Measurements from ENCODE around the gene NFAT5.

The NFAT5 gene

DNA sequence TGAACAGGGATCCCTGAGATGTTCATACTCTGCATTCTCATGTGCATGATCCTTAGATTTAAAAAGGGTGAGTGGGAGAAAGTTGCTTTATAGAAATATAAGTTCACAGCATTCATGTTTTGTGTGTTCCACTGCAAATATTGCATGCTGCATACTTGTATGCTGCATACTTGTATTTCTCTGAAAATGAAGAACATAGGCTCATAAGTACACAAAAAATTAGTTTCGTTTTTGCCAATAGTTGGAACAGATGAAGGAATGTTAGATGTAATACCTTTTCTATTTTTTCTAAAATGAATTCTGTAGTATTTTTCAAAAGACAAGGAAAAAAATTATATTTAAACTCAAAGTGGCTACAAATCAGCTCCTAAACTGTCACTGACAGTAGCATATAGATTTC is 79.0 kb downstream of the NFAT5 start:
- no peak for DNase-seq (ENCODE audit: low spot score)

DNA sequence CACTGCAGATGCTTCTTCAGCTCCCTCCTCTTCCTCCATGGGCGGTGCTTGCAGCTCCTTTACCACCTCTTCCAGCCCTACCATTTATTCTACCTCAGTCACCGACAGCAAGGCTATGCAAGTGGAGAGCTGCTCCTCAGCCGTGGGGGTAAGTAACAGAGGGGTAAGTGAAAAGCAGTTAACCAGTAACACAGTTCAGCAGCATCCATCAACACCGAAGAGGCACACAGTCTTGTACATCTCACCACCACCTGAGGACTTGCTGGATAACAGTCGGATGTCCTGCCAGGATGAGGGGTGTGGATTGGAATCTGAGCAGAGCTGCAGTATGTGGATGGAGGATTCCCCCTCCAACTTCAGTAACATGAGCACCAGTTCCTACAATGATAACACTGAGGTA is 81.3 kb downstream of the NFAT5 start:
- DNase-seq (ENCODE audit: low spot score), result no peak

DNA sequence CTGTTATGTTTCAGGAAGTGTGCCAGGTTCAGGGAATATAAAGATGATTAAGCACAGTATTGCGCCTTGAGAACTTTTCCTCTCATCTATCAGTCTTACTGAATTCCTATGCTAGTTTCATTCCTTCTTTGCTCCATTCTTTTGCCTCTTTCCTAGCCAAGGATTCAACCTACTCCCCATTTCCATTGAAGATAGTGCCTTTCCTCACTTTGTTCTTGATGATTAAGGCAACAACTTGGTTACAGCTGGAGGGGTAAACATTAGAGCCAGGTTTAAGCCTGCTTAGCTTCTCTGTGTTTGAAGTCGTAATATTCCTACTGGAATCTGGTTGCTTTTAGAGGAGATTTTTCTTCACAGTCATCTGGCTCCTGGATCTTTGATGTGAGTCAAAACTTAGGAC is 85.5 kb downstream of the NFAT5 start:
- DNase-seq (ENCODE audit: low spot score), result no peak

- no peak for DNase-seq (ENCODE audit: low spot score)
Measured at GRCh38 chr16:69654280-69654931, 88.6 kb downstream of the NFAT5 start.

GRCh38 chr16:69660166-69660565 is 94.4 kb downstream of the NFAT5 start:
- DNase-seq (ENCODE audit: low spot score), result no peak

GRCh38 chr16:69662901-69663300 is 97.1 kb downstream of the NFAT5 start:
- no peak for DNase-seq (ENCODE audit: low spot score)

- DNase-seq (ENCODE audit: low spot score), result no peak
Measured at GRCh38 chr16:69663846-69664245, 98.1 kb downstream of the NFAT5 start.

GRCh38 chr16:69669577-69669976 is 103.8 kb downstream of the NFAT5 start:
- no peak for DNase-seq (ENCODE audit: low spot score)

- no peak for DNase-seq (ENCODE audit: low spot score)
Measured at GRCh38 chr16:69672315-69672997, 106.7 kb downstream of the NFAT5 start.

GRCh38 chr16:69672998-69673713 is 107.4 kb downstream of the NFAT5 start:
- no peak for DNase-seq (ENCODE audit: low spot score)

- no peak for DNase-seq (ENCODE audit: low spot score)
Measured at GRCh38 chr16:69680358-69680757, 114.6 kb downstream of the NFAT5 start.

DNA sequence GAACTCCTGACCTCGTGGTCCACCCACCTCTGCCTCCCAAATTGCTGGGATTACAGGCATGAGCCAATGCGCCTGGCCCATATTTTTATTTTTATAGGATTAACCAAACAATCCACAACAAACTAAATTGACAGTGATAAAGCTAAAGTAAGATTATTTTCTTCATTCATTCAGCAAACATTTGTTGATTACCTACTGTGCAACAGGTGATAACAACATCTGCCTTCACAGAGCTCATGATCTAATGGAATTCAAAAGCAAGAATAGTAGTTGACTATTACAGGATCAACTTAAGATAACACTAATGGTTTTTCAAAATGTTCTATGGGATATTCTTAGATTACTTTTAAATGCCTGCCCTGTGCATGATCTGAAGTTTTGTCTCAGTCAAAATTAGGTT is 122.8 kb downstream of the NFAT5 start:
- DNase-seq (ENCODE audit: low spot score), result no peak

DNA sequence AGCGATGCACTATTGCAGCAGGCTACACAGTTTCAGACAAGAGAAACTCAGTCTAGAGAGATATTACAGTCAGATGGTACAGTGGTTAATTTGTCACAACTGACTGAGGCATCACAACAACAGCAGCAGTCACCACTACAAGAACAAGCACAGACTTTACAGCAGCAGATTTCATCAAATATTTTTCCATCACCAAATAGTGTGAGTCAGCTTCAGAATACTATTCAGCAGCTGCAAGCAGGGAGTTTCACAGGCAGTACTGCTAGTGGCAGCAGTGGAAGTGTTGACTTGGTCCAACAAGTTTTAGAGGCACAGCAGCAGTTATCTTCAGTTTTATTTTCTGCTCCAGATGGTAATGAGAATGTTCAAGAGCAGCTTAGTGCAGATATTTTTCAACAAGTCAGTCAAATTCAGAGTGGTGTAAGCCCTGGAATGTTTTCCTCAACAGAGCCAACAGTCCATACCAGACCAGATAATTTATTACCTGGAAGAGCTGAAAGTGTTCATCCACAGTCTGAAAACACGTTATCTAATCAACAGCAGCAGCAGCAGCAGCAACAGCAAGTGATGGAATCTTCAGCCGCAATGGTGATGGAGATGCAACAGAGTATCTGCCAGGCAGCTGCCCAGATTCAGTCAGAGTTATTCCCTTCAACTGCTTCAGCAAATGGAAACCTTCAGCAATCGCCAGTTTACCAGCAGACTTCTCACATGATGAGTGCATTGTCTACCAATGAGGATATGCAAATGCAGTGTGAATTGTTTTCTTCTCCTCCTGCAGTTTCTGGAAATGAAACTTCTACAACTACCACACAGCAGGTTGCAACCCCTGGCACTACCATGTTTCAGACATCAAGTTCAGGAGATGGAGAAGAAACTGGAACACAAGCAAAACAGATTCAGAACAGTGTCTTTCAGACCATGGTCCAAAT is 126.5 kb downstream of the NFAT5 start:
- no peak for DNase-seq (ENCODE audit: low spot score)

GRCh38 chr16:69693916-69694315 is 128.2 kb downstream of the NFAT5 start:
- DNase-seq (ENCODE audit: low spot score), result no peak

DNA sequence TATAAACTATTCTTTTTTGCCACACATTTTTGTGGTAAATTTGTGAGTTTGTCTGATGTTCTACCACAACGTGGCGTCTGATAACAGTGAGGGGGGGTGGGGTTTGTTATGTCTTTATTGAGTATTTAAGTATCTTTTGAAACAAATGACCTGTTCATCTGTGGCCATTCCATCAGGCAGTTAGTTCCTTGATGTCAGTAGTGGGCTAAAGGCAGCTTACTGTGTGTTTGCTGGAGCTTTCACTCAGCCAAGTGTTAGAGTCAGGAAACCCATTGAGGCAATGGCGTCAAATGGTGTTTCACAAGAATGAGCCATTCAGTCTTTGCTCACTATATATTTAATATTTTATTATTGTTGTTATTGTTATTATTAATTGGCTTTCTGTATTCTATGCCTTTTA is 132.6 kb downstream of the NFAT5 start:
- DNase-seq (ENCODE audit: low spot score), result no peak

- DNase-seq (ENCODE audit: low spot score), result no peak
Measured at GRCh38 chr16:69699915-69700314, 134.1 kb downstream of the NFAT5 start.

DNA sequence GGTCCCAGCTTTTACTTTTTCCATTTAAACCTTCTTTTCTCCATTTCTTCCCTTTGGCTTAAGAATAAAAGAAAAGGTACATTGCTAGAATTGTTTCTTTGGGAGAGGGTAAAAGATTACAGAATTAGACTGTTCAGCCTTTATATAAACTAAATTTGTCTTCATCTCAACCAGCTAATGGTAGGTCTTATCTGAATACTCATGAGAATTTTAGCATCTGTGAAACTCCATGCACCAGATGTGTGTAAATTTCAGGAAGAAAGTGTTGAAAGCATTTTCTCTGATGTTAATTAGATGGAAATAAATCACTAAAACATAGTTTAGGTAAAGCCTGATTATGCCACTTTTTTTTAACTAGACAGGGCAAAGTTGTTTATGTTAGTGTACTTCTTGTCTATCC is 135.7 kb downstream of the NFAT5 start:
- DNase-seq (ENCODE audit: low spot score), result no peak

- DNase-seq (ENCODE audit: low spot score), result no peak
Measured at GRCh38 chr16:69701866-69702265, 136.1 kb downstream of the NFAT5 start.

GRCh38 chr16:69703638-69704037 is 137.9 kb downstream of the NFAT5 start:
- DNase-seq (ENCODE audit: low spot score), result no peak

GRCh38 chr16:69706256-69706974 is 140.6 kb downstream of the NFAT5 start:
- DNase-seq (ENCODE audit: low spot score), result no peak

- no peak for DNase-seq (ENCODE audit: low spot score)
Measured at GRCh38 chr16:69706975-69707340, 141.2 kb downstream of the NFAT5 start.

Measured in hematopoietic multipotent progenitor cell treated with erythropoietin and hydrocortisone succinate and interleukin-3 and kit ligand, for 17 days (in vitro differentiated cells).